Uterus (tissue), 4 donors: Measurements from ENCODE around the gene SSBP2. TPM values are rescaled to one million over a fixed set of nuclear protein-coding genes. Genes with fewer than 3 reads are reported as not detected.

Experiments used
- DNase-seq, 2 donors: peaks; one replicate each; pipeline ENCODE4 v3.0.0-alpha.2; 2019 to 2020
- H3K27ac ChIP-seq, 2 donors: fragments of 200-600 bp; sonication (generic); 1 replicate in 1 of 2; 2 replicates in 1 of 2; pipeline ENCODE4 v1.5.1; 2016 to 2018
- H3K27me3 ChIP-seq, 2 donors: fragments of 200-600 bp; sonication (generic); one replicate each; pipeline ENCODE4 v1.5.1; 2018 to 2019; ENCODE audit warnings: control low read depth in 1 of 2
- H3K36me3 ChIP-seq, 2 donors: fragments of 200-600 bp; sonication (generic); one replicate each; pipeline ENCODE4 v1.5.1; 2019; ENCODE audit warnings: control low read depth in 1 of 2
- H3K4me1 ChIP-seq, 2 donors: fragments of 200-600 bp; sonication (generic); one replicate each; pipeline ENCODE4 v1.5.1; 2018 to 2019; ENCODE audit warnings: control low read depth in 1 of 2
- H3K4me3 ChIP-seq, 2 donors: fragments of 200-600 bp; sonication (generic); 1 replicate in 1 of 2; 2 replicates in 1 of 2; pipeline ENCODE4 v1.5.1; 2018 to 2019; ENCODE audit warnings: mild to moderate bottlenecking in 1 of 2
- H3K9me3 ChIP-seq, 2 donors: fragments of 200-600 bp; sonication (generic); one replicate each; pipeline ENCODE4 v1.5.1; 2019; ENCODE audit warnings: control low read depth in 1 of 2
- POLR2A ChIP-seq, 2 donors: fragments of 450-650 bp; IDR thresholded peaks; one replicate each; pipeline ENCODE4 v1.6.1; 2016; ENCODE audit warnings: antibody characterized with exemption in 2 of 2, mild to moderate bottlenecking in 1 of 2, moderate library complexity in 1 of 2
- intact Hi-C: fragments of 100-400 bp; cut with DNase I; formaldehyde crosslinking; loops from one replicate; pipeline ENCODE4 v1.15.1; 2023; ENCODE audit warnings: low total_unique reads
- total RNA-seq, 4 donors: library from RNA; depleted of rRNA in 3 of 4; stranded (reverse); fragments of >200 nt in 3 of 4; gene quantifications; one replicate each; pipeline versions ENCODE4 v1.1.0 to v1.2.4, GENCODE V29; 2014 to 2023
- TF ChIP-seq, protein P1 (sequence below), 4 experiments: fragments of 200-600 bp in 2 of 4; fragments of 450-650 bp in 2 of 4; sonication (generic) in 2 of 4; IDR thresholded peaks; one replicate each; pipeline ENCODE4 v1.5.1; 2016 to 2019; ENCODE audit warnings: antibody characterized with exemption in 4 of 4, mild to moderate bottlenecking in 2 of 4, moderate library complexity in 1 of 4
- donor health status: DM: yes; HTN: yes; CAD: no.

SSBP2 gene
- total RNA-seq, 4 donors from 2014 or later, result 22.0 to 204 (median 90.9) TPM

DNA sequence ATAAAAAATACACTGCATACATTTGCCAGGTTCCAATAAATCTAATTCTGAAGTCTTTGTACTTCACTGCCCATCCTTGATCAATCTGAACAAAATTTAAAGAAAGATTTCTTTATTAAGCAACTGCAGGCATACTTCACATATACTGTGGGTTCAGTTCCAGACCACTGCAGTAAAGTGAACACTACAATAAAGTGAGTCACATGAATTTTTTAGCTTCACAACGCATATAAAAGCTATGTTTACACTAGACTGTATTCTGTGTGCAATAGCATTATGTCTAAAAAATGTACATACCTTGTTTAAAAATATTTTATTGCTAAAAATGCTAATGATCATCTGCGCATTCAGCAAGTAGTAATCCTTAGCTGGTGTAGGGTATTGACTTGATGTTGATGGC is 52.1 kb downstream of the SSBP2 start:
- Histone ChIP-seq H3K27ac (no peak overlapping the region), H3K9me3 (peaks cover 0 to 8% of the 10 kb centered on the region in 2 donors), H3K4me1 (no peaks in the 10 kb centered on the region), H3K36me3 (no peaks in the 10 kb centered on the region), H3K27me3 (no peaks in the 10 kb centered on the region), H3K4me3 (no peak overlapping the region)
- intact Hi-C loops, result no loop called here
- TF ChIP-seq, protein P1, sequence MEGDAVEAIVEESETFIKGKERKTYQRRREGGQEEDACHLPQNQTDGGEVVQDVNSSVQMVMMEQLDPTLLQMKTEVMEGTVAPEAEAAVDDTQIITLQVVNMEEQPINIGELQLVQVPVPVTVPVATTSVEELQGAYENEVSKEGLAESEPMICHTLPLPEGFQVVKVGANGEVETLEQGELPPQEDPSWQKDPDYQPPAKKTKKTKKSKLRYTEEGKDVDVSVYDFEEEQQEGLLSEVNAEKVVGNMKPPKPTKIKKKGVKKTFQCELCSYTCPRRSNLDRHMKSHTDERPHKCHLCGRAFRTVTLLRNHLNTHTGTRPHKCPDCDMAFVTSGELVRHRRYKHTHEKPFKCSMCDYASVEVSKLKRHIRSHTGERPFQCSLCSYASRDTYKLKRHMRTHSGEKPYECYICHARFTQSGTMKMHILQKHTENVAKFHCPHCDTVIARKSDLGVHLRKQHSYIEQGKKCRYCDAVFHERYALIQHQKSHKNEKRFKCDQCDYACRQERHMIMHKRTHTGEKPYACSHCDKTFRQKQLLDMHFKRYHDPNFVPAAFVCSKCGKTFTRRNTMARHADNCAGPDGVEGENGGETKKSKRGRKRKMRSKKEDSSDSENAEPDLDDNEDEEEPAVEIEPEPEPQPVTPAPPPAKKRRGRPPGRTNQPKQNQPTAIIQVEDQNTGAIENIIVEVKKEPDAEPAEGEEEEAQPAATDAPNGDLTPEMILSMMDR (IDR thresholded peaks at IDR 0.05), result no peak
- no peak for TF ChIP-seq POLR2A (IDR thresholded peaks at IDR 0.05)
- DNase-seq, result no peak

DNA sequence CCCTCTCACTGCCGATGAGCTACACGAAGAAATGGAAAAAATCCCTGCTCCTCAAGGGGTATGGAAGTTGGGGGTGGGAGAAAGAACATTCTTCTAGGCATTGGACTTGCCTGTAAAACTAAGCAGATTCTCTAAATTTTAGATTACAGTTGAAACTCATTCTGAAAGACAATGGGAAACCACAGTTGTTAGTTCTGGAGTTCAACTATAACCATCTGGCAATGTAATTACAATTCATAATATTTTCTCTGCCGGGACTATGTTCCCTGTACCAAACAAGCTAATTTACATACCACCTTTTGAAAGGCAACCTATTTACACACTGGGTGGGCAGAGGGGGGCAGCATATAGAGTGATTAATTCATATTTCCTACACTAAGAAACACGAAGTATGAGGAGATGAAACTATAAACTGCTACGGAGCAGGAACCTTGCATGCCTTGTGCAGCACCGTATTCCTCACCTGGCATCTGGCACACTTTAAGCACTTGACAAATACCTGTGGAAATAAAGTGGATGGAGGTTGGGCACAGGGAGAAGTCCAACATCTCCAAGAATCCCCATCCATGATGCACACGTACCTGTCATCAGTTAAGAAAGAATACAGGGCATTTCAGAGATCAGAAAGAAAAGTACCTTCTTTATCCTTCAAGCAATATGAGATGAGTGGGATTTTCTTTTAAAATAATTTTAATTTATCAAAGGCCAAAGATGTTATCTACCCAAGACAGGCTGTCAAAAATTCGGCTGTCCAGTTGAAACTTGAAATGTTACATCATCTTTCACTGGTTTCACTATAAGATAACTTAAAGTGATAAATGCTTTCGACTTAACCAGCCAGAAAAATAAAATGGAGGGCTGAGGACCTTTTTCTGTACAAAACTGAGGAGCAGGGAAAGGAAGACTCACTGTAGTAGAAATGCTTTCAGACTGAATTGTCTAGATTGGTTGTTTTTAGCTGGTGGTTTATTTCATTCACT is 54.2 kb downstream of the SSBP2 start:
- no peak for TF ChIP-seq POLR2A (IDR thresholded peaks at IDR 0.05)
- TF ChIP-seq, protein P1 (IDR thresholded peaks at IDR 0.05), result no peak
- no peak for DNase-seq

DNA sequence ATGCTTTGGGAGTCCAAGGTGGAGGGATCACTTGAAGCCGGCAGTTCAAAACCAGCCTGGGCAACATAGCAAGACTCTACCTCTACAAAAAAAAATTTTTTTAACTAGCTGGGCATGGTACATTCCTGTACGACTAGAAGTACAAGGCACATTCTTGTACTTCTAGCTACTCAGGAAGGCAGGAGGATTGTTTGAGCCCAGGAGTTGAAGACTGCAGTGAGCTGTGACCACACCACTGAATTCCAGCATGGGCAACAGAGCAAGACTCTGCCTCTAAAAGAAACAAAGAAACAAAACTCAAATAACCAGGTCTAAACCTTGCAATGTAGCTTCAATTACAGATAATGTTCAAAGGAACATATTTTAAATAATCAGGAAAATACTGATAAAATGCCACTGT is 56.2 kb downstream of the SSBP2 start:
- DNase-seq, result no peak
- Histone ChIP-seq H3K27ac (no peak overlapping the region), H3K36me3 (no peaks in the 10 kb centered on the region), H3K27me3 (no peaks in the 10 kb centered on the region), H3K4me3 (no peak overlapping the region), H3K4me1 (no peaks in the 10 kb centered on the region), H3K9me3 (no peaks in the 10 kb centered on the region)
- intact Hi-C loops, result no loop called here
- no peak for TF ChIP-seq POLR2A (IDR thresholded peaks at IDR 0.05)
- TF ChIP-seq, protein P1 (IDR thresholded peaks at IDR 0.05), result no peak

More for the DNA sequence above, 54.2 kb downstream of the SSBP2 start:
- Histone ChIP-seq H3K4me3 (no peak overlapping the region), H3K4me1 (no peaks in the 10 kb centered on the region), H3K27ac (no peak overlapping the region), H3K9me3 (peaks cover 0 to 8% of the 10 kb centered on the region in 2 donors), H3K36me3 (no peaks in the 10 kb centered on the region), H3K27me3 (no peaks in the 10 kb centered on the region)
- intact Hi-C loops, result no loop called here

DNA sequence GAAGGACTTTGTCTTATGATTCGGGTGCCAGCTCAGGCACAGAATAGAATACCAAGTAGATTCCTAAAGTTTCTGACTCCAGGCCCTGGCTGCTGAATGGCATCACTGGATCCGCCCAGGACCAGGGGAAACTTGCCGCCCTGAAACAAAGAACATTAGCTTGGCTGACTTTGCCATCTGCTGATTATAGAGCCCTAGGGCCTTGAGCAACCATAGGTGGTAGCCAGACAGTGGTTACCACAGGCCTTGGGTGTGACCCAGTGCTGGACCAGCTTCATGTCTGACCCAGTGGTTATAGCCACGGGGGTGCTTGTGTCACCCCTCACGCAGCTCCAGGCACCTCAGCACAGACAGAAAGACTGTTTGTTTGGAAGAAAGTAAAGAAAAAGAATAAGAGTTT is 62.7 kb downstream of the SSBP2 start:
- Histone ChIP-seq H3K4me1 (no peaks in the 10 kb centered on the region), H3K9me3 (no peaks in the 10 kb centered on the region)
- intact Hi-C loops, result no loop called here

DNA sequence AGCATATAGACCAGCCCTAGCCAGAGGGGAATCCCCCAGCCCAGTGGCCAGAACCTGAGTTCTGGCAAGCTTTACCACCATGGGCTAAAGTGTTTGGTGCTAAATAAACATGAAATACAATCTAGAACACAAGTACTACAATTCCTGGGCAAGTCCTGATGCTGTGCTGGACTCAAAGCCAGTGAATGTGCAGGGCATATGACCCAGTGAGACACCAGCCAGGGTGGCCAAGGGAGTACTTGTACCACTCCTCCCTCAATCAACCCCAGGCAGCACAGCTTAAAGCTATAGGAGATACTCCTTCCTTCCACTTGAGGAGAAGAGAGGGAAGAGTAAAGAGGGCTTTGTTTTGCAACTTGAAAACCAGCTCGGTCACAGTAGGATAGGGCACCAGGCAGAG is 63.6 kb downstream of the SSBP2 start:
- no peaks in the 10 kb centered on the region for H3K27me3 ChIP-seq
- DNase-seq, result no peak
- H3K4me1 ChIP-seq, result no peaks in the 10 kb centered on the region
- TF ChIP-seq POLR2A (IDR thresholded peaks at IDR 0.05), result no peak
- TF ChIP-seq, protein P1 (IDR thresholded peaks at IDR 0.05), result no peak
- H3K4me3 ChIP-seq, result no peak overlapping the region
- no peak overlapping the region for H3K27ac ChIP-seq
- no peaks in the 10 kb centered on the region for H3K36me3 ChIP-seq
- intact Hi-C loops, result no loop called here
- H3K9me3 ChIP-seq, result no peaks in the 10 kb centered on the region

More for the DNA sequence above, 62.7 kb downstream of the SSBP2 start:
- H3K4me3 ChIP-seq, result no peak overlapping the region
- H3K36me3 ChIP-seq, result no peaks in the 10 kb centered on the region
- no peaks in the 10 kb centered on the region for H3K27me3 ChIP-seq
- DNase-seq, result no peak
- H3K27ac ChIP-seq, result no peak overlapping the region
- no peak for TF ChIP-seq POLR2A (IDR thresholded peaks at IDR 0.05)
- TF ChIP-seq, protein P1 (IDR thresholded peaks at IDR 0.05), result no peak
